ENCODE data around the gene EPHA3.
"Not testable (repeated sequence)": the region's sequence is repeated elsewhere in the genome, so short reads cannot be mapped to it uniquely, and the experiment has no call there.

EPHA3 gene

GRCh38 chr3:89289574-89290190 is 182.3 kb downstream of the EPHA3 start:
- no peak for DNase-seq

DNA sequence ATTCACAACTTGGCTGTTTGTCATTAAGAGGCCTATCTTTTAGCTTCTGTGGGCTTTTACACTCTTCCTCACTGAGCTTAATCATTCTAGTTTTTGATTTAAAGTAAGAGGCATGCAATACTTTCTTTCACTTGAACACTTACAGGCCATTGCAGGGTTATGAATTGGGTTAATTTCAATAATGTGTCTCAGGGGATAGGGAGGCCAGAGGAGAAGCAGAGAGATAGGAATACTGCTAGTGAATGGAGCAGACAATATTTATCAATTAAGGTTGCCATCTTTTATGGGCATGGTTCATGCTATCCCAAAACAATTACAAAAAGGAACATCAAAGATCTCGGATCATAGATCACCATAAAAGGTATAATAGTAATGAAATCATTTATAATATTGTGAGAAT is 189.8 kb downstream of the EPHA3 start:
- DNase-seq, result no peak

- no peak for DNase-seq
Observed at GRCh38 chr3:89300526-89300925, 193.1 kb downstream of the EPHA3 start.

- DNase-seq, result no peak
Observed at GRCh38 chr3:89300981-89301380, 193.6 kb downstream of the EPHA3 start.

GRCh38 chr3:89303701-89304100 is 196.3 kb downstream of the EPHA3 start:
- no peak for DNase-seq

GRCh38 chr3:89306540-89306939 is 199.1 kb downstream of the EPHA3 start:
- DNase-seq, result no peak

DNA sequence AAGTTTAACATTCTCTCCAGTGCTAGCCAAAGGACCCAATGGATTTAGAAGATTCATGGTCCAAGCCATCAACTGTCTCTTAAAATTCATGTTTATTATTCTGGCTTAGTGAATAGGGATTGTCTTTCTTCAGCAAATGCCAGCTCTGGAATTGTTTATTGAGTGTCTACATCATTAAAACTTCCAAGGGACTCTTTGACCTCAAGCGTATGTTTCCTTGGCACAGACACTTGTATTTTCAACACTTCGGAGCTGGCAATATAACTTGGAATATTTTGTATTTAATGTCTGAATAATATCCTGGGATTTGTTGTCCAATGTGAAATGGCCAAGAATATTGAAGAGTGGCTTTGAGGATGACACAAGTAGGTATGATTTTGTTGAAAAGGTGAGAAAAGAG is 204.2 kb downstream of the EPHA3 start:
- no peak for DNase-seq

DNA sequence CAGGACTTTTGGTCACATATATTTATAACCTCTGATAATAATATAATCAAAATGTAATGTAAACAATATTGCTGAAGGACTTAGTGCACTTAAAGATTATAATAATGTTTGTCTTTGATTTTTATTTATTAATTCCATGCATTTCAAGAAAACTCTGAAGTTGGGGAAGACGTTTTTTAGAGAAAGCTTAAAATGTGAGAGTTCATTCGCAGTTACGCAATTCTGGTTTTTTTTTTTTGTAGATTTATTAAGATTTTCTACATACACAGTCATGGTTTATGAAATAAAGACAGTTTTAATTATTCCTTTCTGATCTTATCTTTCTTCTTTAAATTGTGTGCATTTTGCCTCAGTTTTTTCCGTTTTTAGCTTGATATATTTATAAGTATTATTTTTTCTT is 204.7 kb downstream of the EPHA3 start:
- no peak for DNase-seq

DNA sequence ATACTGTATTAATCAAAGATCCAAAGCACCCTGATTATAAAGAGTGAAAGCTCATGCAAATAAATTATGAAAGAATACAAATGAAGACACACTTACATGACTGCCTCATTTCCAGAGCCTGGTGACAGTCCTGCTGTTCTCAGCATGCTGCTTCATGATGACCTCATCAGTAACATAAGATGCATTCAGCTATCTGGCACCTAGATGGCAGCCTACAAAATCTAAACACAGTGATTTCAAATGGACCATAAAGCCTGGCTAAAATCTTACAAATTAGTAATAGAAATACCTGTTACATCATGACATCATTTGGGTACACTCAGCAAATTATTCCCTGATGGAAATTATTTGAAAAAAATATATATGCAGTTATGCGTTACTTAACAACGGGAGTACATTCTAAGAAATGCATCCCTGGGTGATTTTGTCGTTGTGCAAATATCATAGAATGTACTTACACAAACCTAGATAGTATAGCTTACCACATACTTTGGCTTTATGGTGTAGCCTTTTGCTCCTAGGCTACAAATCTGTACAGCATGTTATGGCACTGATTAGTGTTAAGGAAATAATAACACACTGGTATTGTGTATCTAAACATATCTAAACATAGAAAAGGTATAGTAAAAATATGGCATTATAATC is 207.2 kb downstream of the EPHA3 start:
- peak; percentile 7 for DNase-seq

DNA sequence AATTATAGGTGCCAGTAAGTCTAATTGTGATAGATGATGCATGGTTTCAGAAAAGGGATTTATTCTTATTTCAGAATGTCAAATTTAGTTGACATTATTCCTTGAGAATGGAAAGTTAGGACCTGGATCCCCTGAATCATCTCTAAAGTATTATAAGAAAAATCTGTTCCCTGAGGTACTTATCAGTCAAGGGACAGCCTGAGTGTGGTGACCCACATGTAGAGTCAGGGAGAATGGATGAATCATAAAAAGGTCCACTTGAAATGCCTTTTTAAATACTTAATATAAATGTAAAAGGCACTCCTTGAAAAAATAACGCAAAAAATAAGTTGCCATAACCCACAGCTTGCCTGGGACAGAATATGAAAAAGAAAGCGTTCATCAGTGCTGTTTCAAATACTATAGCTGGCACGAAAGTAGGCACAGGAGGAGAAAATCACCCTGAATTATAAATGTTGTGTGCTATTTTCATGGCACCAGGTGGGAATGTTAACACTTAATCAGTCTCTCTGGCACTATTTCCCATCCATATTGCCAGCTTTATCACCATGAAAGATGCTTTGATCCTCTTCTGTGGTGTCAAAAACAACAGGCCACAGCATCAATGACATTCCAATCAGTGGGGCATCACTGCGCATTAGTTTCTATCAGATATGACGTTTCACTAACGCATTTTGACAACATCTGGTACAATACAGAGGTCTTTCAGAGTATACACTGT is 208.5 kb downstream of the EPHA3 start:
- no peak for DNase-seq

DNA sequence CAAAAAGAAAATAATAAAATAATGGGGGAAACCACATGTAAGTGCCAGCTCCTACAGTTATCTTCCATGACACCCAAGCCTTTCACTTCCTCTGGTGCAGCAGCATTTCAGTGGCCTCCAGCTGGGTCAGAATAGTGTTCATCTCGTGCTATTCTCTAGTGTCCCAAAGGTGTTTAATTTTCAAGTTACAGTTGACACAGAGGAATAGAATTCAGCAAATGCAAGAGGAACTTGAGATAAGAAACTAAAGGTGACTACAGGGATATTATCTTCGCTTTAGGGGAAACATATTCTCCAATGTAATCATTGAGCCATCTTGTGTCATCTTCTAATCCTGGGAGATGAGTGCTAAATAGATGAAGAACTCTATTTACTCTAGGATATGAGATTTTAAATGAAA is 212.8 kb downstream of the EPHA3 start:
- DNase-seq, result no peak

DNA sequence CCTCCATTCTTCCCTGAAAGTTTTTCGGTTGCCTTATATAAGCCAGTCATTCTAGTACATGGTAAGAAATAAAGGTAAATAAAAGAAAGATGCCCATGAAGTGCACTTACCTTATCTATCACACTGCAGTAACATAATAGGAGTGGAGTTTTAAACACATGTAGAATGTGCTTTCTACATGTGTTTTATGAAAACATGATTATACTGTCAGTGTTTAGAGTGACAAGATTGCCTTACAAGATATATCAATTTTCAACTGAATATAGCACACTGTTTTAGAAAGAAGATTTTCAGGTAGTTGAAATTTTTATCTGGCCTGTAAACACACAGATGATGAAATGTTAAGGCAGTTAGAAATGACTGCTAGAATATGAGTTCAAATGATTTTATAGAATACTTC is 219.6 kb downstream of the EPHA3 start:
- DNase-seq, result no peak

DNA sequence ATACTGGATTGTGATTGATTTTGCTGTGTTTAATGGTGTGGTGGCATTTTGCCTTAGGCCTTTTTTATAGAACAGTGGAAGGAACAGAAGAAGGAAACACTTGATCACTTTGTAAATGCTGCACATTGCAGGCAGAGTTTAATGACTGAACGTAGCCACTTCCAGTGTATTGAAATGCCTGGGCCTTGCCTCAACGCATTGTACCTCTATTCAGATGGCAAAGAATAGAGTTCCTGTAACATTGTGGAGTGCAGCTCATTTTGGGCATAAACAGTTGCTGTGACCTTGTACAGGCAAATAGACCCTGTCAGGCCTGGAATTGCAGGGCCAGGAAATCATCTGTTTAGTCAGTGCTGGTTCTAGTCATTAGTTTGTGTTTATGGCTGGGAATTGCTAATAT is 225.0 kb downstream of the EPHA3 start:
- no peak for DNase-seq

- DNase-seq, result no peak
Observed at GRCh38 chr3:89332793-89333192, 225.4 kb downstream of the EPHA3 start.

- no peak for DNase-seq
Observed at GRCh38 chr3:89335693-89336092, 228.3 kb downstream of the EPHA3 start.

DNA sequence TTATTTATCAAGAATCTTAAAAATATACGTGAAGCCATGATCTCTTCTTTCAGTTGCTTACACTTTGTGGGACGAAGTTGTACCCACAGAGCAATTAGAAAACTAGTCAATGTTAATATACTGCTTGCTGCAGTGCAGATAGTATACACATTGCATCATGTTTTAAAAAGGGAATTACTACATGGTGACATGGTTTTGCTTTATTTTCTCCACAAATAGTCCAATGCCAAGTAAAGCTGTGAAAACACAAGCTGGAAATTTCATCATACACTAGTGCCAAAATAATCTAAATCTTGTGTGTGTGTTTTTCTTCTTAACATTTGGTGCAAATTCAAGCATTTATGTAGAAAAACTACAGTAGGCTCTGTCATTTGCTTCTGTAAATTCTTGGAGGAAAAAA is 233.0 kb downstream of the EPHA3 start:
- DNase-seq, result no peak

DNA sequence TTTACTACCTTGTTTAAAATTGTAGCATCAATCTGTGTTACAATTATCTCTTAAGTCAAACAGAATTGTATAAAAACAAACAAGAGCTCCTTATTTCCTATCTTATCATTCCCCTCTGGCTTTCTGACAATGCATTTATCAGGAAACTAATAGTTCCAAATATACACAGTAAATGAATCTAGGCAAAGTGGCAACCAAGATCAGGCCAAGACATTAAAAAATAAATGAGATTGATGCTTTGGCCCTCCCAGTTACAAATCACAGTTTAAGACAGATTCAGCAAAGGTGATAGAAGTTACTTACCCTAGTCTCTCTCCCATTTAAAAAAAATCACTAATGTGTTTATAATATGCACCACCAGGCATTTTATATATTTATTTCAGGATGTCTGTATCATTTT is 236.7 kb downstream of the EPHA3 start:
- no peak for DNase-seq

- DNase-seq, result not testable (repeated sequence)
Observed at GRCh38 chr3:89350935-89351334, 243.5 kb downstream of the EPHA3 start.

DNA sequence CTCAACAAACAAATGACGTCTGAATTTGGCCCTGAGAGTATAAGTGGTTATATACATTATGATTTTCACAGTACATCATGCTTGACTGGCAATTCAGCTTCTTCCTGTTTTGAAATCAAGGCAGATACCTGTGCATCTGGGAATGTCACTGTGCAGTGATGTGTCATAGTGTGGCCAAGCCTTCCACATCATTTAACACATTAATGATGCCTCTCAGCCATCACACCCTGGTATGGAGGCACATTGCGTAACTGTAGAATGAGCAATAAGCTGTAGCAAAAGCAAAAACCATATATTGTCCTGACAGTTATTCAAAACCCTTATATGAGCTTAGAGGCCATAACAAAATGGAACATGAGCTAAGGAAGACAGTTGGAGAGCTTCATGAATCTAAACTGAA is 246.0 kb downstream of the EPHA3 start:
- DNase-seq, result no peak

DNA sequence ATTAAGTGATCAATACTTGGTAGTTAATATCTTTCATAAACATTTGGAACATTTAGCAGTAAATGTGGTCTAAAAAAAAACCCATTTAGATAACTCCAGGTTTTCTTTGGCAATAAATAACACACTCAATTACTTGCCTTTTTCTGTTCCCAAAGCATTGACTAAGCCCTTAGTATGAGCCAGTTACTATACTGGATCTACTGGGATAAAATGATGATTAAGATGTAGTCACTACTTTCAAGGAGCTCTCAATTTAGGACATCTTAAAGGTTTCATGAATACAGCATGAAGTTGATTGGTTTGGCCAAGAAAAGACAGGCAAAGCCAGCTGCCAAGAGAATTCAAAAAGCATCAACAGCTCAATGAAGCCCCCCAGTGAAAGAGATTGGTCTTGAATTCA is 250.9 kb downstream of the EPHA3 start:
- no peak for DNase-seq

DNA sequence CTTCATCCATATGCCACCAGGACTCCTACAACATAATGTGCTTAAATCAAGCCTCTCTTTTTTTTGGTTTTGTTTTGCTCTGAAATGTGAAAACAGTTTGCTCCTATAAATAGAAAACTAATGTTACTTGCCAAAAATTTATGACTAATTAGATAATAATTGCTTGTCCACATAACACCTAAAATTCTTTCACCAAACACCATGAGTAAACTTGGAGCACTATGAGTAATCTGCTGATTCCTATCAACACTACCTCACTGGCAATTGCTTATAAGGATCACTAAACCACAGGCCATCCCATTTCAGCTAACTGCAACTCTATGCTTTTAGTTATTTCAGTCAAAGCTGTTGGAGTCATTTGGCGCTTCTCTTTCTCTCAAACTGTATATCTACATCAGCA is 252.7 kb downstream of the EPHA3 start:
- no peak for DNase-seq

DNA sequence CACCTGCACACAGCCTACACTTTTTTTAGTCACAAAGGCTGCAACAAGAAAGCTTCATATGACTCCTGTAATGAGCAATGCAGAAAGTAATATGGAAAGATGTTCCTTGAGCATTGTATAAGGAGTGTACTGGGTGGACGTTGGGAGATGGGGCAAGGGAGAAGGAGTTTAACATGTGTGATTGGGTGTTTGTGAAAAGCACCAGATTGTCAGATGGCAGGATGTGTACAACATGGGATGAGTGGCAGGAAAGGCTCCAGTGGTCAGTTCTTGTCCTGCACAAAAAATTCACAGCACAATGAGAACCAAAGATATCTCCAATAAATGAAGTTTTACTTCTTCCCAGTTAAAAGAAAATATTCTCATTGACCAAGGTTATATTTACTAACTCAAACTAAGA is 255.1 kb downstream of the EPHA3 start:
- DNase-seq, result no peak

- DNase-seq, result no peak
Observed at GRCh38 chr3:89363171-89363570, 255.8 kb downstream of the EPHA3 start.

GRCh38 chr3:89364314-89364713 is 256.9 kb downstream of the EPHA3 start:
- DNase-seq, result no peak

DNA sequence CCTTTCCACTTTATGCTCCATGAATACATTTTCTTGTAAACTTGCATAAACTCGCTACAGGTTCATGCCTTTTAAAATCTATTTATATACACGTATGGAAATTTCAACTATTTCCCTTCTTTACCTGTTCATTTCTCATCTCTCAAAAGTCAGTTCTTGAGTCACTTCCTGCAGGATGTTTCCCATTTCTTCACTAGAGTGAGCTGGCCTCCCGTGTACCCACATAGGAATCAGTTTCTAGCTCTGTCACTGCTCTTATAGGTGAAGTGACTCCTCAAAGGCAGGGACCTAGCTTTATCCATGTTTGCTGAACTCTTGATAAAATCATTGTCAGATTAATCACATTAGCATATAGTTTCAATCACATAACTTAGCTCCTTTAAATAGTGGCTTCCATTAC is 259.7 kb downstream of the EPHA3 start:
- no peak for DNase-seq
